CD8-positive, alpha-beta memory T cell (primary cell): ENCODE measurements around the gene MZT2B. TPM values are rescaled to one million over a fixed set of nuclear protein-coding genes. Genes with fewer than 3 reads are reported as not detected.
A peak's percentile ranks its signal among the peaks of the same experiment; 100 is the strongest.
"Not testable (repeated sequence)": the region's sequence is repeated elsewhere in the genome, so short reads cannot be mapped to it uniquely, and the experiment has no call there.

Source experiments
- CTCF ChIA-PET: fragments of 350-600 bp; sonication (Branson Sonifier 250); formaldehyde crosslinking; loops from one replicate; lab custom pipeline; 2021; ENCODE audit warnings: antibody characterized with exemption; lab: Charles Lee
- POLR2A ChIA-PET: fragments of 350-600 bp; sonication (Branson Sonifier 250); formaldehyde crosslinking; loops from one replicate; lab custom pipeline; 2021; ENCODE audit warnings: antibody characterized with exemption; lab: Charles Lee
- DNase-seq, 5 donors: peaks; one replicate each; pipeline versions ENCODE4 v3.0.0 to v3.0.0-alpha.2; 2020 to 2022; ENCODE audit warnings: mixed read lengths in 1 of 5
- H3K27ac ChIP-seq: one replicate; pipeline ENCODE4 v1.7.0; 2013; ENCODE audit warnings: low read depth, mild to moderate bottlenecking, low read length, moderate library complexity
- H3K27me3 ChIP-seq: 2 replicates; pipeline ENCODE4 v1.7.0; 2013; ENCODE audit warnings: low read length, mild to moderate bottlenecking; ENCODE audit not compliant: insufficient read depth, poor library complexity, severe bottlenecking
- H3K36me3 ChIP-seq: 2 replicates; pipeline ENCODE4 v1.7.0; 2013; ENCODE audit warnings: mild to moderate bottlenecking, low read length, moderate library complexity; ENCODE audit not compliant: insufficient read depth
- H3K4me1 ChIP-seq: 2 replicates; pipeline ENCODE4 v1.7.0; 2013; ENCODE audit warnings: mild to moderate bottlenecking, low read length, moderate library complexity; ENCODE audit not compliant: insufficient read depth
- H3K4me3 ChIP-seq: 2 replicates; pipeline ENCODE4 v1.7.0; 2013; ENCODE audit warnings: mild to moderate bottlenecking, low read length
- H3K9me3 ChIP-seq: 2 replicates; pipeline ENCODE4 v1.7.0; 2013; ENCODE audit warnings: mild to moderate bottlenecking, low read length
- H3K27ac Mint-ChIP-seq, 8 donors: one replicate each; pipeline ENCODE4 v1.8.0; 2020 to 2021; ENCODE audit warnings: mixed read lengths in 8 of 8, mild to moderate bottlenecking in 6 of 8, inconsistent platforms in 3 of 8, moderate library complexity in 3 of 8
- H3K27me3 Mint-ChIP-seq, 2 donors: one replicate each; pipeline ENCODE4 v1.8.0; 2020 to 2021; ENCODE audit warnings: mixed read lengths in 2 of 2, mild to moderate bottlenecking in 1 of 2, moderate library complexity in 1 of 2
- H3K36me3 Mint-ChIP-seq, 3 donors: one replicate each; pipeline ENCODE4 v1.8.0; 2020 to 2021; ENCODE audit warnings: mixed read lengths in 3 of 3, inconsistent platforms in 1 of 3, mild to moderate bottlenecking in 1 of 3
- H3K4me1 Mint-ChIP-seq, 3 donors: one replicate each; pipeline ENCODE4 v1.8.0; 2020 to 2021; ENCODE audit warnings: mixed read lengths in 3 of 3, inconsistent platforms in 1 of 3, mild to moderate bottlenecking in 1 of 3
- H3K4me3 Mint-ChIP-seq, 7 donors: one replicate each; pipeline ENCODE4 v1.8.0; 2020 to 2021; ENCODE audit warnings: mixed read lengths in 7 of 7, mild to moderate bottlenecking in 6 of 7, moderate library complexity in 4 of 7, inconsistent platforms in 2 of 7
- H3K9me3 Mint-ChIP-seq, 5 donors: one replicate each; pipeline ENCODE4 v1.8.0; 2020 to 2022; ENCODE audit warnings: mixed read lengths in 5 of 5, mild to moderate bottlenecking in 3 of 5, moderate library complexity in 2 of 5, inconsistent platforms in 1 of 5
- polyA plus RNA-seq: library from polyadenylated mRNA; unstranded; fragments of 300-500 nt; fragmentation: Illumina TruSeq; gene quantifications from one replicate; pipeline ENCODE4 v1.2.3, GENCODE V29; 2021
- total RNA-seq, 2 experiments: library from RNA; stranded (reverse); gene quantifications; one replicate each; pipeline ENCODE4 v1.2.3, GENCODE V29; 2021

The MZT2B gene
- total and polyA plus RNA-seq, 3 experiments from 2014 or later: 179 to 318 (median 303) TPM

DNA sequence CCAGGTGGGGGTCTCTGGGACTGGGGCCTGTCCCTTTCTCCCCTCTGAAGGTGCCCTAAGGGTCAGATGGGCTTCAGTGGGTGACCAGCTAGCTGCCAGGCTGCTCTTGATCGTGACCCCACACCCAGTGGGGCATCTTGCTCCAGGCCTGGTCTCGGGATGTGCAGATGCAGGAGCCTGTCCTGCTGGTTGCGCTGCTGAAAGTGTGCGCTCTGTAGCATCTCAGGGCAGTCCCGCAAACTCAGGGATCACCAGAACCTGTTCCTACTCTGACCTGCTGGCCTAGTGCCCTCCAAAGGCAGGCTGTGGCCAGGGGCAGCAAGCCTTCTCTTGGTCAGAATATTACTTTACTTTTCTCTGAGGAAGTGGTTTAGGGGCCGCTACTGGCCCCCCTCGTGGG lies 41.5 kb upstream of the MZT2B start:
- H3K9me3 Mint-ChIP-seq, H3K9me3 ChIP-seq, H3K27me3 Mint-ChIP-seq, H3K27me3 ChIP-seq, H3K36me3 Mint-ChIP-seq, H3K4me3 Mint-ChIP-seq, POLR2A ChIA-PET, H3K27ac ChIP-seq, DNase-seq, H3K4me3 ChIP-seq, CTCF ChIA-PET, H3K4me1 ChIP-seq, H3K36me3 ChIP-seq, H3K27ac Mint-ChIP-seq: not testable (repeated sequence)
- H3K4me1 Mint-ChIP-seq: peaks cover 0 to 10% (median 9%) of the 10 kb centered on the region in 3 donors

DNA sequence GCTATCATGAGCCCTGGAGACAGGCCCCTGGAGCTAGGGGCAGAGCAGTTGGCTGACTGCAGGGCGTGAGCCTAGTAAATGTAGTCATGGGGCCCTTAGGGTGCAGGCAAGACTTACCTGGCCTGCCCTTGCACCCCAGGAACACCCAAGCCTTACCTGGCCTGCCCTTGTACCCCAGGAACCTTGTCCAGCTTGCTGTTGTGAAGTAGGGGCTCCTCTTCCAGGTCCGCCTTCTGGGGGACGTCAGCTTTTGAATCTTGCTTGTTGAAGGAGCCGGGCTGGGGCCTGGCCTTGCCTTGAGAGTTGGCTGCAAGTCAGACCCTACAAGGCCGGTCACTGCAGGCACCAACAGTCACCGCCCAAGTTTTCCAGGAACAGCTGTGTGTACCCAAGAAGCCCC lies 41.1 kb upstream of the MZT2B start:
- H3K27ac ChIP-seq, CTCF ChIA-PET, H3K27me3 Mint-ChIP-seq, H3K9me3 ChIP-seq, POLR2A ChIA-PET, H3K27ac Mint-ChIP-seq, DNase-seq, H3K36me3 Mint-ChIP-seq, H3K4me3 ChIP-seq, H3K36me3 ChIP-seq, H3K4me1 ChIP-seq, H3K4me3 Mint-ChIP-seq, H3K27me3 ChIP-seq, H3K9me3 Mint-ChIP-seq: not testable (repeated sequence)
- peaks cover 0 to 10% (median 9%) of the 10 kb centered on the region in 3 donors for H3K4me1 Mint-ChIP-seq

DNA sequence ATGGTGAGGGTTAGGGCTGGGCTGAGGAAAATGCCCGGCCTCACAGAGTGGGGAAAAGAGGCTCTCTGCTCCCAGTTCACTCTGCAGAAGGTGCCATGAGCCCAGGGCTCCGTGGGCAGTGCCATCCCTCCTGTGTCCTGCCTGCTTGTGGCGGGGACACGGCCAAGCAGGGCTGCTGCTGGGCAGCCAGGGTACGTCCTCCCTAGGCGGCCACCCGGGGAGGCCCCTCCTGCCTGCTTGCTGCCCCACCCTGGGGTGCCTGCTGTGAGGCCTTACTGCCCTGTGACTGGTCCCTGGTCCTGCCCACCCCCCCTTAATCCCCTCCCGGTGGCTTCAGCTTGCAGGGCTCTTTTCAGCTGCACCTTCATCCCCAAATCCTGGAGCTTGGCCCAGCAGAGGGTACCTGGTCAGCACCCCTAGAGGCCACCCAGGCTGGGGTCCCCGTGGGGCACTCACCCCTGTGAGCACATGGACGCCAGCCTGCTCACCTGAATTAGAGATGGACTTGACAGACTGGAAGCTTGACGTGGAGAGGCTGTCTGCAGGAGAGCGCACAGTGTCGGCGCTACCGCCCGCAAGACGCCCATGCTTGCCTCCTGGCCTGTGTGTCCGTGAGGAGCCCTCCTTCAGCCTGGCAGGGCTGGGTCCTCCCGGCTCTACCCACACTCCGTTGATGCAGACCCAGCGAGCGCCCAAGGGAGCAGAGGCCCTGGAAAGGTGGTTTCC lies 40.3 kb upstream of the MZT2B start:
- DNase-seq, H3K27me3 Mint-ChIP-seq, H3K9me3 ChIP-seq: not testable (repeated sequence)

DNA sequence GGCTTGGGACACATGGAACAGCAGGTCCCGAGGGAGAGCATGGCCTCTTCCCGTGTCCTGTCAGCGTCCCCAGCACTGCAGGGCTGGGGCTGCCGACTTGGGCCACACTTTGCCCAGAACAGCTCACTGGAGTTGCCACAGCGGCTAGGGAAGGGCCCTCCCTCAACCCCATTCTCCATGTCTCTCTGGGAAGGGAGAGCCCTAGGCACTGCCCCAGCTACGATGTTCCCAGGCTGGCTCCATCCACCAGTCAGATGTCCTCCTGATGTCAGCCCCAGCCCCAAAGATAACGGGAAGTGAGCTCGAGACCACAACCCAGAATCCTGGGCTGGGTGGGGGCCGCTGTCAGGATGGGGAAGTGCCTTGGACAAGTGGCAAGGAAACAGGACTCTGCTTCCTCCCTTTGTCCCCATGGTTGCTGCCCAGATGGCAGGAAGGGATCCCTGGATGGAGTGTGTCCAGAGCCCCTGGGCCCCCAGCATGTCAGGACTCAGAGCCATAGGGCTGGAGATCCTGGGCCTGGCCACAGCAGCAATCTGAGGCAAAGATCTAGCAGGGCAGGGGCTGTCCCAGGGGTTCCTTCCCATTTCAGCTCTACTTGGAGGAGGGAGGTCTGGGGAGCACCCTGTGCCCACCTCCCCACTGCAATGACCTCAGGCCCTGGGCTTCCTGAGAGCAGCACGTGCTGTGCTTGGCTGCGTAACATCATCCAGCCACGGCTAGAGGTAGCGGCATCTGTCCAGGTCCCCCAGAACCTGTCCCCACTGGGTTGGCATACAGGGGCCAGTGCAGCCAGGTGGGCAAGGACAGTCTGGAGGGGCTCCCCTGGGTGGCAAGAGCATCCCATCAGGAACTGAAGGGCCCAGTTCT lies 39.4 kb upstream of the MZT2B start:
- Mint-ChIP-seq H3K4me1 (peaks cover 0 to 10% (median 9%) of the 10 kb centered on the region in 3 donors), H3K27me3 (peaks cover 6 to 12% of the 10 kb centered on the region in 2 donors), H3K27ac (peak overlapping the region in 1 of 8 donors; percentile 14), H3K4me3 (peak overlapping the region in 6 of 7 donors; percentile 37 to 77 (median 68))
- H3K36me3 ChIP-seq, POLR2A ChIA-PET, H3K27me3 ChIP-seq, H3K4me1 ChIP-seq, CTCF ChIA-PET, H3K9me3 Mint-ChIP-seq, H3K9me3 ChIP-seq, H3K27ac ChIP-seq, H3K4me3 ChIP-seq, DNase-seq, H3K36me3 Mint-ChIP-seq: not testable (repeated sequence)

More for the DNA sequence above, 40.3 kb upstream of the MZT2B start:
- CTCF ChIA-PET, H3K36me3 ChIP-seq, POLR2A ChIA-PET, H3K27me3 ChIP-seq, H3K27ac Mint-ChIP-seq, H3K4me1 ChIP-seq, H3K4me3 ChIP-seq, H3K36me3 Mint-ChIP-seq, H3K27ac ChIP-seq, H3K9me3 Mint-ChIP-seq: not testable (repeated sequence)
- H3K4me1 Mint-ChIP-seq: peaks cover 0 to 10% (median 9%) of the 10 kb centered on the region in 3 donors
- H3K4me3 Mint-ChIP-seq: peak overlapping the region in 1 of 7 donors; percentile 32

GRCh38 chr2:130143266-130144039 lies 38.6 kb upstream of the MZT2B start:
- H3K4me1 ChIP-seq, H3K36me3 Mint-ChIP-seq, H3K9me3 ChIP-seq, H3K27me3 ChIP-seq, H3K9me3 Mint-ChIP-seq, DNase-seq, H3K4me3 ChIP-seq, H3K27ac ChIP-seq, POLR2A ChIA-PET, H3K36me3 ChIP-seq, CTCF ChIA-PET: not testable (repeated sequence)
- H3K4me3 Mint-ChIP-seq: peak overlapping the region; percentile 37 to 83 (median 77)
- peak overlapping the region in 2 of 8 donors; percentile 14 to 74 for H3K27ac Mint-ChIP-seq
- H3K27me3 Mint-ChIP-seq: peaks cover 6 to 12% of the 10 kb centered on the region in 2 donors
- peaks cover under 1 to 10% (median 9%) of the 10 kb centered on the region in 3 donors for H3K4me1 Mint-ChIP-seq

DNA sequence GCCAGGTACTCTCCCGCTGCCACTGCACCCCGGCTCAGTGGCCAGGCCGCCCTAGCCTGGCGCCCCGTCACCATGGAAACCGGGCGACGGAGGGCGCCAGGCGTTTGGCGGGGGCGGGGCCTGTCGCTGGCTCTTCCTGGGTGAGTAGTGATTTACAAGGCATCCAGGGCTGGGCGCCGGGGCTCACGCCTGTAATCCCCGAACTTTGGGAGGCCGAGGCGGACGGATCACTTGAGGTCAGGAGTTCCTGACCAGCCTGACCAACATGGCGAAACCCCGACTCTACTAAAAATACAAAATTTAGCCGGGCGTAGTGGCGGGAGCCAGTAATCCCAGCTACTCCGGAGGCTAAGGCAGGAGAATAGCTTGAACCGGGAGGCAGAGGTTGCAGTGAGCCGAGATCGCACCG lies 37.1 kb upstream of the MZT2B start, which contains the start of gene CCDC74B:
Gene CCDC74B (minus strand): TSS at position 107 of the 409 bp plus-strand sequence. CDS start 116 bp downstream, outside the sequence.
- DNase-seq: peak; percentile 46 to 73 (median 51)
- H3K4me1 ChIP-seq, H3K36me3 Mint-ChIP-seq, POLR2A ChIA-PET, CTCF ChIA-PET, H3K27me3 ChIP-seq, H3K9me3 Mint-ChIP-seq, H3K4me3 ChIP-seq, H3K9me3 ChIP-seq, H3K27ac ChIP-seq, H3K36me3 ChIP-seq: not testable (repeated sequence)
- peaks cover 6 to 12% of the 10 kb centered on the region in 2 donors for H3K27me3 Mint-ChIP-seq
- H3K4me3 Mint-ChIP-seq: peak within 1 kb of the TSS; percentile 76 to 89 (median 83)
- peaks cover 3 to 10% (median 9%) of the 10 kb centered on the region in 3 donors for H3K4me1 Mint-ChIP-seq
- H3K27ac Mint-ChIP-seq: peak within 1 kb of the TSS in 5 of 8 donors; percentile 7 to 85 (median 68)

DNA sequence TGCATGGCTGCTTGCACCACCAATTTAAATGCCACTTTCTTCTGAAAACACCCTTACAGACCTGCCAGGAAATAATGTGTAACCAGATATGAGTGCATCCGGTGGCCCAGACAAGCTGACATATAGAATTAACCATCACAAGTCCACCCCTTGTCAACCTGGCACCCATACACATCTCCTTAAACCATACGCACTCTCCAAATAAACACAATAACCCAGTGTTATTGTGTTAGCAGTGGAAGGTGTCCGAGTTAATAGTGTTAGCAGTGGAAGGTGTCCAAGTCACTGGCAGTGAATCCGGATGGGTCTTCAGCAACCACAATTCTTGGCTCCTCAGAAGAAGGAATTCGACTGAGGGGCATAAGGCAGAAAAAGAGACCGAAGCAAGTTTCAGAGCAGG lies 33.5 kb upstream of the MZT2B start:
- CTCF ChIA-PET, H3K9me3 Mint-ChIP-seq, POLR2A ChIA-PET, H3K4me1 Mint-ChIP-seq, DNase-seq, H3K27ac ChIP-seq, H3K9me3 ChIP-seq, H3K4me1 ChIP-seq, H3K4me3 ChIP-seq, H3K27me3 ChIP-seq, H3K27me3 Mint-ChIP-seq, H3K4me3 Mint-ChIP-seq, H3K36me3 ChIP-seq: not testable (repeated sequence)
- peak overlapping the region in 1 of 8 donors; percentile 41 for H3K27ac Mint-ChIP-seq
- H3K36me3 Mint-ChIP-seq: peaks cover 0 to 14% (median 0%) of the 10 kb centered on the region in 3 donors
